ENCODE data around the gene HMCES.

- TF ChIP-seq CTCF (IDR thresholded peaks at IDR 0.05) (no peak), POLR2A (IDR thresholded peaks at IDR 0.05) (no peak)
Observed at GRCh38 chr3:129346695-129347457, 68.2 kb downstream of the HMCES start.

All from tibial nerve (tissue), 3 donors.